ENCODE data around the gene MYH7.

MYH7 gene

DNA sequence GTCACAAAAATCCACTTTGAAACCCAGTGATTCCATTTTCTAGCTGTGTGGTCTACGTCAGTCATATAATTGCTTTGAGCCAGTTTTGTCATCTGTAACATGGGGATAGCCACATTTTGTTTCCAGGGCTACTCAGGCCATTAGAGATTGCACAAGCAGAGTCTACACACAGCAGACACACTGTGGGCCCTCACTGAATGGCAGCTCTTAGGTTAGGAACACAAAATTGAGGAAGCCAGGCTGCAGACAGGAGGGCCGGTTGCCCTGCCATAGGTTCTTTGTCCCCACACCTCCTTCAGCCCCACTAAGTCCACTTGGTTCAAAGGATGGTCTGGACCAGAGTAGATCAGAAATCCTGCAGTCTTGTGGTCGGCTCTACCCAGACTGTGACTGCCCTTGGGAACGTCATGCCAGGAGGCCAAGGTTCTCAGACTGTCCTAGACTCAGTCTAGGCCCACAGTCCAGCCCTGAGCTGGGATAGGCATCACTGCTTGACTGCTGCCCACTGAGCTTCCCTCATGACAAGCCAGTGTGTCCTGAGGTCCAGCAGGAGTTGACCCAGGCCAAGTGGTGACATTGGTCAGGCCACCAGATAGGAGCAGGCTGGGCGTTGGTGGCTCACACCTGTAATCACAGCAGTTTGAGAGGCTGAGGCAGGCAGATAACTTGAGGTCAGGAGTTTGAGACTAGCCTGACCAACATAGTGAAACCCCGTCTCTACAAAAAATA lies 3.8 kb upstream of the MYH7 start:
- no peaks in the 10 kb centered on the region for H3K27me3 ChIP-seq (ENCODE audit: insufficient read depth, poor library complexity, severe bottlenecking)
- TF ChIP-seq, protein P1, sequence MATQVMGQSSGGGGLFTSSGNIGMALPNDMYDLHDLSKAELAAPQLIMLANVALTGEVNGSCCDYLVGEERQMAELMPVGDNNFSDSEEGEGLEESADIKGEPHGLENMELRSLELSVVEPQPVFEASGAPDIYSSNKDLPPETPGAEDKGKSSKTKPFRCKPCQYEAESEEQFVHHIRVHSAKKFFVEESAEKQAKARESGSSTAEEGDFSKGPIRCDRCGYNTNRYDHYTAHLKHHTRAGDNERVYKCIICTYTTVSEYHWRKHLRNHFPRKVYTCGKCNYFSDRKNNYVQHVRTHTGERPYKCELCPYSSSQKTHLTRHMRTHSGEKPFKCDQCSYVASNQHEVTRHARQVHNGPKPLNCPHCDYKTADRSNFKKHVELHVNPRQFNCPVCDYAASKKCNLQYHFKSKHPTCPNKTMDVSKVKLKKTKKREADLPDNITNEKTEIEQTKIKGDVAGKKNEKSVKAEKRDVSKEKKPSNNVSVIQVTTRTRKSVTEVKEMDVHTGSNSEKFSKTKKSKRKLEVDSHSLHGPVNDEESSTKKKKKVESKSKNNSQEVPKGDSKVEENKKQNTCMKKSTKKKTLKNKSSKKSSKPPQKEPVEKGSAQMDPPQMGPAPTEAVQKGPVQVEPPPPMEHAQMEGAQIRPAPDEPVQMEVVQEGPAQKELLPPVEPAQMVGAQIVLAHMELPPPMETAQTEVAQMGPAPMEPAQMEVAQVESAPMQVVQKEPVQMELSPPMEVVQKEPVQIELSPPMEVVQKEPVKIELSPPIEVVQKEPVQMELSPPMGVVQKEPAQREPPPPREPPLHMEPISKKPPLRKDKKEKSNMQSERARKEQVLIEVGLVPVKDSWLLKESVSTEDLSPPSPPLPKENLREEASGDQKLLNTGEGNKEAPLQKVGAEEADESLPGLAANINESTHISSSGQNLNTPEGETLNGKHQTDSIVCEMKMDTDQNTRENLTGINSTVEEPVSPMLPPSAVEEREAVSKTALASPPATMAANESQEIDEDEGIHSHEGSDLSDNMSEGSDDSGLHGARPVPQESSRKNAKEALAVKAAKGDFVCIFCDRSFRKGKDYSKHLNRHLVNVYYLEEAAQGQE (IDR thresholded peaks at IDR 0.05; ENCODE audit: insufficient replicate concordance, low read depth): no peak
- TF ChIP-seq, protein P2, sequence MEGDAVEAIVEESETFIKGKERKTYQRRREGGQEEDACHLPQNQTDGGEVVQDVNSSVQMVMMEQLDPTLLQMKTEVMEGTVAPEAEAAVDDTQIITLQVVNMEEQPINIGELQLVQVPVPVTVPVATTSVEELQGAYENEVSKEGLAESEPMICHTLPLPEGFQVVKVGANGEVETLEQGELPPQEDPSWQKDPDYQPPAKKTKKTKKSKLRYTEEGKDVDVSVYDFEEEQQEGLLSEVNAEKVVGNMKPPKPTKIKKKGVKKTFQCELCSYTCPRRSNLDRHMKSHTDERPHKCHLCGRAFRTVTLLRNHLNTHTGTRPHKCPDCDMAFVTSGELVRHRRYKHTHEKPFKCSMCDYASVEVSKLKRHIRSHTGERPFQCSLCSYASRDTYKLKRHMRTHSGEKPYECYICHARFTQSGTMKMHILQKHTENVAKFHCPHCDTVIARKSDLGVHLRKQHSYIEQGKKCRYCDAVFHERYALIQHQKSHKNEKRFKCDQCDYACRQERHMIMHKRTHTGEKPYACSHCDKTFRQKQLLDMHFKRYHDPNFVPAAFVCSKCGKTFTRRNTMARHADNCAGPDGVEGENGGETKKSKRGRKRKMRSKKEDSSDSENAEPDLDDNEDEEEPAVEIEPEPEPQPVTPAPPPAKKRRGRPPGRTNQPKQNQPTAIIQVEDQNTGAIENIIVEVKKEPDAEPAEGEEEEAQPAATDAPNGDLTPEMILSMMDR (IDR thresholded peaks at IDR 0.05; ENCODE audit: insufficient read depth, low read length): no peak
- TF ChIP-seq GABPA (IDR thresholded peaks at IDR 0.05; ENCODE audit: low read depth) (no peak), POLR2AphosphoS5 (IDR thresholded peaks at IDR 0.05; ENCODE audit: low read depth) (no peak), SPI1 (IDR thresholded peaks at IDR 0.05; ENCODE audit: borderline replicate concordance, low read depth) (no peak)
- no peak overlapping the region for H3K27ac ChIP-seq (replicated peaks)
- no peak for DNase-seq (ENCODE audit: low read depth in 1 of 2, low spot score in 1 of 2)
- no peak overlapping the region for H3K4me3 ChIP-seq (replicated peaks; ENCODE audit: insufficient read depth, low read length)

DNA sequence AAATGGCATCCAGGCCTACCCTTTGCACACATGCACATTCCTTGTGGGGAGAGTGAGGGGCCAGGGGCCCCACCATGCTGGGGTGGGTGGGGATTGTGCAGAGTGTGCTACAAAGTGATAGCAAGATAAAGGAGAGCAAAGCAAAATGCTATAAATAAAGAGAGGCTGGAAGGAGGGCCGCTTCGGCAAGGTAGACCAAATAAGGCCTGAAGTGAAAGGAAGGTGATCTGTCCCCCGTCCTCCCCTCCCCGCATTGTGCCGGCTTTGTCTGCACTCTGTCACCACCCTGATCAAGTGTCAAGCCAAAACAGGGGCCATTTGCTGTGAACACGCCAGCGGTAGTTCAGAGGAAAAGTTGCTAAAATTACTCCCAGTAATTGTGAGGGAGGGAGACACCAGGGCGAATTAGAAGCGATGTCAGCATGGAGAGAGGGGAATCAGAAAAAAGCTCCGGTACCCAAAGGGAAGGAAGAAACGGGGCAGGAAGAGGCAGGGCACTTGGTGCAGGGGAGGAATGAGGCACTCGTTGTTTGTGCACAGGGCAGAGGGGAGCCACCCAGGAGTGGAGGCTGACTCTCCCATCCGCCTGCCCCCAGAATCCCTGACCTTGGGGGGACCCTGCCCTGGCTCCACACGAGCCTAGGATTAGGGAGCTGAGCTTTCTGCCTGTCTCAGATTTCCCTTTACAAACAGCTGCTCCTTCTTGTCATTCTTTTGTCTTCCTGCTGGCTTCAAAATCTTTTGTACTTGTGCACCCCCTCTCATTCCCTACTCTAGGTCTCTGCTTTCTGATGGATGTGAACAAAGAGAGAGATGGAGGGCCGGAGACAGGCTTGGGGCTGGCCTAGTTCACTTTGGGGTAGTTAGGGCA lies 2.9 kb upstream of the MYH7 start:
- no peak for TF ChIP-seq POLR2AphosphoS5 (IDR thresholded peaks at IDR 0.05; ENCODE audit: low read depth)
- TF ChIP-seq GABPA (IDR thresholded peaks at IDR 0.05; ENCODE audit: low read depth): no peak
- TF ChIP-seq, protein P1 (IDR thresholded peaks at IDR 0.05; ENCODE audit: insufficient replicate concordance, low read depth): no peak
- Histone ChIP-seq H3K27ac (replicated peaks) (no peak overlapping the region), H3K27me3 (ENCODE audit: insufficient read depth, poor library complexity, severe bottlenecking) (no peaks in the 10 kb centered on the region), H3K4me3 (replicated peaks; ENCODE audit: insufficient read depth, low read length) (no peak overlapping the region)
- no peak for DNase-seq (ENCODE audit: low read depth in 1 of 2, low spot score in 1 of 2)

- H3K27me3 ChIP-seq (ENCODE audit: insufficient read depth, poor library complexity, severe bottlenecking): no peaks in the 10 kb centered on the region
- TF ChIP-seq GABPA (IDR thresholded peaks at IDR 0.05; ENCODE audit: low read depth) (no peak), SPI1 (IDR thresholded peaks at IDR 0.05; ENCODE audit: borderline replicate concordance, low read depth) (no peak), POLR2AphosphoS5 (IDR thresholded peaks at IDR 0.05; ENCODE audit: low read depth) (no peak)
- TF ChIP-seq, protein P2 (IDR thresholded peaks at IDR 0.05; ENCODE audit: insufficient read depth, low read length): no peak
- TF ChIP-seq, protein P1 (IDR thresholded peaks at IDR 0.05; ENCODE audit: insufficient replicate concordance, low read depth): no peak
- no peak overlapping the region for H3K27ac ChIP-seq (replicated peaks)
- no peak overlapping the region for H3K4me3 ChIP-seq (replicated peaks; ENCODE audit: insufficient read depth, low read length)
- no peak for DNase-seq (ENCODE audit: low read depth in 1 of 2, low spot score in 1 of 2)
These were observed 2.0 kb upstream of the MYH7 start for GRCh38 chr14:23437133-23438100.

Measured in HL-60 (cell line).